Immature natural killer cell (primary cell): ENCODE data around the gene MAP2K6. TPM values are rescaled to one million over a fixed set of nuclear protein-coding genes. Genes with fewer than 3 reads are reported as not detected.

ENCODE experiments used
- DNase-seq, 3 donors: peaks; one replicate each; pipeline ENCODE4 v3.0.0; 2022; ENCODE audit warnings: mixed read lengths in 1 of 3
- H3K27ac Mint-ChIP-seq, 6 donors: one replicate each; pipeline ENCODE4 v1.8.0; 2020; ENCODE audit warnings: mixed read lengths in 6 of 6, mild to moderate bottlenecking in 5 of 6, inconsistent platforms in 4 of 6, moderate library complexity in 3 of 6
- H3K27me3 Mint-ChIP-seq, 3 donors: one replicate each; pipeline ENCODE4 v1.8.0; 2020 to 2021; ENCODE audit warnings: low read depth in 3 of 3, mild to moderate bottlenecking in 3 of 3, mixed read lengths in 3 of 3, moderate library complexity in 3 of 3, inconsistent platforms in 1 of 3
- H3K36me3 Mint-ChIP-seq, 3 donors: one replicate each; pipeline ENCODE4 v1.8.0; 2020; ENCODE audit warnings: mixed read lengths in 3 of 3, inconsistent platforms in 2 of 3, mild to moderate bottlenecking in 2 of 3
- H3K4me1 Mint-ChIP-seq, 2 donors: one replicate each; pipeline ENCODE4 v1.8.0; 2020; ENCODE audit warnings: inconsistent platforms in 2 of 2, mild to moderate bottlenecking in 2 of 2, mixed read lengths in 2 of 2, moderate library complexity in 1 of 2
- H3K4me3 Mint-ChIP-seq, 5 donors: one replicate each; pipeline ENCODE4 v1.8.0; 2020; ENCODE audit warnings: mild to moderate bottlenecking in 5 of 5, mixed read lengths in 5 of 5, inconsistent platforms in 3 of 5, moderate library complexity in 3 of 5
- H3K9me3 Mint-ChIP-seq, 6 donors: one replicate each; pipeline ENCODE4 v1.8.0; 2020; ENCODE audit warnings: mild to moderate bottlenecking in 6 of 6, mixed read lengths in 6 of 6, inconsistent platforms in 4 of 6, moderate library complexity in 3 of 6
- polyA plus RNA-seq, 3 donors: library from polyadenylated mRNA; unstranded; fragments of 300-500 nt; fragmentation: Illumina TruSeq; gene quantifications; one replicate each; pipeline ENCODE4 v1.2.3, GENCODE V29; 2021

Gene MAP2K6
- polyA plus RNA-seq, 3 donors from 2014 or later: 11.6 to 14.5 (median 13.9) TPM

DNA sequence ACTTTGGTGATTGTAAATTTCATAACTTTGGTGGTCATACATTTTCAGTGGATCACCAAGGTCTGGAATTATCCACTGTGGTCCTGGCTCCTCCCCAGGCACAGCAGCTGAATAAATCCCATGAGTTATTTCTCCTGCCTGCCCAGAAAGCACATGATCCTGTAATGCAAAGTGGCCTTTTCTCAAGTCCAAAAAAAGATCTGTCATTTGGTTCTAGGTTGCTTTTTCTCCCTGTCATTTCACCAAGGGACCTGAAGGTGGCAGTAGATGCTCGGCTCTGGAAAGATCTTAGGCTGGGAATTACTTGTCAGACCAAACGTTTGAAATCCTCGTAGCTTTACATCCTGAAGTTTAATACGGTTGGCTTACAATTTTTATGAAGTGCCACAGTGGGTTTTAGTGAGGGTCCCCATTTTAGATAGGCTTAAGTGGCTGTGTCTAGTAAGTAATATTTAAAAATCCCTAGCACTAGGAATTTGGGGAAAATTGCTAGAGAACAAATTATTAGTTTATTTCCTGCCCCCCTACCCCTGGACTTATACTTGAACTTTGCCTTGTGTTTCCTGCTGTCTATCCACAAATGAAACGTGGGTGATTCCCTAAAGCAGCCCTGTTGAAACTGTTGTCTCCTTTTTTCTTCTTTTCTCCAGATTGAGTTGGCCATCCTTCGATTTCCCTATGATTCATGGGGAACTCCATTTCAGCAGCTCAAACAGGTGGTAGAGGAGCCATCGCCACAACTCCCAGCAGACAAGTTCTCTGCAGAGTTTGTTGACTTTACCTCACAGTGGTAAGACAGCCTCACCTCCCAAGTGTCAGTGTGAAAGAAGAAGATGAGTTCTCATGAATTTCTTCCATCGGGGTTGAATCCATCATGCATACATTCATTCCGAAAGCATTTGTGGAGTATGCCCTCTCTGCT is 111.7 kb downstream of the MAP2K6 start:
- no peaks in the 10 kb centered on the region for H3K9me3 Mint-ChIP-seq
- H3K27me3 Mint-ChIP-seq: peaks cover 0 to 7% (median 0%) of the 10 kb centered on the region in 3 donors
- no peak overlapping the region for H3K27ac Mint-ChIP-seq
- H3K4me1 Mint-ChIP-seq: peaks cover 0 to 2% of the 10 kb centered on the region in 2 donors
- no peak for DNase-seq
- no peak overlapping the region for H3K4me3 Mint-ChIP-seq
- peaks cover 22 to 66% (median 36%) of the 10 kb centered on the region in 3 donors for H3K36me3 Mint-ChIP-seq

DNA sequence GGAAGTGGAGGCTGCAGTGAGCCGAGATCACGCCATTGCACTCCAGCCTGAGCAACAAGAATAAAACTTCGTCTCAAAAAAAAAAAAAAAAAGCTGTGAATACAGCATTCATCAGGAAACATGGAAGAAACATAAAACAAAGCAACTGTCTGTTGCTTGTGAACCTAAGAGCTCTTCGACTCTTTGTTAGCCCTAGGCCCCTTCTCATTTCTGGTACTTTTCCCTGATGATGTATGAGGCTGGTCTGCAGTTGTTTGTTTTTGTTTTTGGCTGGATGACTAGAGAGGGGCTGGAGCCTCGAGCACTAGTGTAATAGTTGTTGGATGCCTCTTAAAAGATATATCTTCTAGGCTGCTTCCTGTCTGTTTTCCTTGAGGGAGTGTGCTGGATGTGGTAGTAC is 113.5 kb downstream of the MAP2K6 start:
- Mint-ChIP-seq H3K27ac (no peak overlapping the region), H3K4me3 (no peak overlapping the region), H3K27me3 (peaks cover 0 to 5% (median 0%) of the 10 kb centered on the region in 3 donors), H3K36me3 (peaks cover 25 to 73% (median 44%) of the 10 kb centered on the region in 3 donors), H3K9me3 (no peaks in the 10 kb centered on the region), H3K4me1 (peaks cover 0 to 2% of the 10 kb centered on the region in 2 donors)
- DNase-seq: no peak

DNA sequence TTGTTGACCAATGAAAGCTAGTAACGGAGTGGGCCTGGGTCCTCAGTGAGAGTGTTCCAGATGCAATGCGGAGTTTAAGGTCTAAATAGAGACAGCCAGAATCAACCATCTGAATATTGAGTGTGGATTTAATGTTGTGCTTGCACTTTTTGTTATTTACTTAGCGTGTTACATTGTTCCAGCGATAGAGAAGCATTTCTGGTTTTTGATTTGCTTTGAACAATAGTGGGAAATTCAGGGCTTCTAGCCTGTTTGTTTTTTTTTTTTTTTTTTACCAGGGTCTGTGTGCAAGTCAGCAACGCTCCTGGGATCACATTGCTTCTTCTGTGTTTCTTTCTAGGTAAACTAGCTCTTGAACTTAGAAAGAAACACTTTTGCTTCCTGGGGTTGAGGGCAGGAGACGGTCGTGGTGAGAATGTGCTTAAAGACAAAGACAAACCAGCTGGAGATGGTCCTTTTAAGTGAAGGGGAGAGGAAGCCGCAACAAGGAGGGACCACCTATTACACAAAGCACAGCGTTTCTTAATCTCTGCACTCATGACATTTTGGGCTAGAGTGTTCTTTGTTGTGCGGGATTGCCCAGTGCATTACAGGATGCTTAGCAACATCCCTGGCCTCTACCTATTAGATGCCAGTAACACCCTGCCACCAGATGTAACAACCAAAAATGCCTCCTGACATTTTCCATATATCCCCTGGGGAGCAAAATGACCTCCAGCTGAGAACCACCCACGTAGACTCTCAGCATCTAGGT is 119.2 kb downstream of the MAP2K6 start:
- peaks cover 0 to 4% (median 0%) of the 10 kb centered on the region in 3 donors for H3K27me3 Mint-ChIP-seq
- no peaks in the 10 kb centered on the region for H3K4me1 Mint-ChIP-seq
- no peaks in the 10 kb centered on the region for H3K9me3 Mint-ChIP-seq
- DNase-seq: no peak
- H3K27ac Mint-ChIP-seq: no peak overlapping the region
- H3K36me3 Mint-ChIP-seq: peaks cover 40 to 71% (median 51%) of the 10 kb centered on the region in 3 donors
- no peak overlapping the region for H3K4me3 Mint-ChIP-seq

GRCh38 chr17:69534235-69534621 is 119.7 kb downstream of the MAP2K6 start:
- Mint-ChIP-seq H3K9me3 (no peaks in the 10 kb centered on the region), H3K27ac (no peak overlapping the region)

GRCh38 chr17:69535016-69535570 is 120.6 kb downstream of the MAP2K6 start:
- Mint-ChIP-seq H3K9me3 (no peaks in the 10 kb centered on the region), H3K27me3 (peaks cover 0 to 4% (median 0%) of the 10 kb centered on the region in 3 donors), H3K4me1 (no peaks in the 10 kb centered on the region), H3K36me3 (peaks cover 51 to 75% (median 51%) of the 10 kb centered on the region in 3 donors), H3K4me3 (no peak overlapping the region), H3K27ac (no peak overlapping the region)
- DNase-seq: no peak

More at GRCh38 chr17:69534235-69534621, 119.7 kb downstream of the MAP2K6 start:
- no peak for DNase-seq
- Mint-ChIP-seq H3K4me3 (no peak overlapping the region), H3K27me3 (peaks cover 0 to 4% (median 0%) of the 10 kb centered on the region in 3 donors), H3K4me1 (no peaks in the 10 kb centered on the region), H3K36me3 (peaks cover 43 to 73% (median 51%) of the 10 kb centered on the region in 3 donors)

- Mint-ChIP-seq H3K4me1 (no peaks in the 10 kb centered on the region), H3K4me3 (no peak overlapping the region), H3K36me3 (peaks cover 42 to 84% (median 72%) of the 10 kb centered on the region in 3 donors), H3K27me3 (peaks cover 0 to 2% (median 0%) of the 10 kb centered on the region in 3 donors), H3K9me3 (no peaks in the 10 kb centered on the region), H3K27ac (no peak overlapping the region)
- DNase-seq: no peak
These were observed 124.3 kb downstream of the MAP2K6 start for GRCh38 chr17:69538795-69539194.

DNA sequence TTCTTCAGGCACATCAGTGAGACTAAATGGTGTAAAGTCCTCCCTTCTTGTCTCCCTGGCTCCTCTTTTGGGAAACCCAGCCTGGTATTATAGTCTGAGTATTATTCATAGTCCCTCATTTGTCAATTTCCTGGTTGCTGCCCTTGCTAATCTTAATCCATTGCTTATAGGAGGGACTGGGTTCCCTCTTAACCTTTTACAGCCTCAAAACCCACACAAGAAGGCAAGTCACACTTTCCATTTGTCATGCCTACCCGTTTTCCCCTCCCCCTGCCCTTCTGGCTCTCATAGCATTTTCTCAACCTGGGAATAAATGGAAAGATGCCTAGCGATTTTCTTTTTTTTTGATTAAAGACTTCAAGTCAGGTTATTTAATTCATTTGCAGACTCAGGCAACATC is 124.8 kb downstream of the MAP2K6 start:
- H3K36me3 Mint-ChIP-seq: peaks cover 42 to 84% (median 72%) of the 10 kb centered on the region in 3 donors
- H3K27me3 Mint-ChIP-seq: peaks cover 0 to 2% (median 0%) of the 10 kb centered on the region in 3 donors
- no peaks in the 10 kb centered on the region for H3K4me1 Mint-ChIP-seq
- H3K4me3 Mint-ChIP-seq: no peak overlapping the region
- DNase-seq: no peak
- H3K9me3 Mint-ChIP-seq: no peaks in the 10 kb centered on the region
- H3K27ac Mint-ChIP-seq: no peak overlapping the region

- Mint-ChIP-seq H3K9me3 (no peaks in the 10 kb centered on the region), H3K27ac (no peak overlapping the region), H3K27me3 (peaks cover 0 to 2% (median 0%) of the 10 kb centered on the region in 3 donors), H3K4me1 (no peaks in the 10 kb centered on the region), H3K36me3 (peaks cover 39 to 85% (median 71%) of the 10 kb centered on the region in 3 donors), H3K4me3 (no peak overlapping the region)
- DNase-seq: no peak
These were observed 125.4 kb downstream of the MAP2K6 start for GRCh38 chr17:69539781-69540319.

DNA sequence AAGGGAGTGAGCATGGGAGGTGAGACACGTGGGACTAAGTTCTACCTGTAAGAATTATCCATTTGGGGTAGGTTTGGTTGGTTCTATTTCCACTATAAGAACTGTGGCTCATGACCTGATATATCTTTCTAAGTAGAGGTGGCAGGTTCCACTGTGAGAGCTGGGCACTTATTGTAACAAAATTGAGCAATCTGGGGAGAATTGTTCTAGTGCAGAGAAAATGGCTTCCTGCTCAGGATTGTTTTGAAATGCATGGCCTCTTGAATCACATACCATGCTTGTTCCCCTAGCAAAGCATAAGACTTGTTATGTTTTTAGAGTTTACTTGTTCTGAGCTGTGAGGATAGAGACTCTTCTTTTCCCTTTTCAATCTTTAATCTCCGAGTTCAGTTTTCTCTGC is 125.9 kb downstream of the MAP2K6 start:
- peaks cover 36 to 83% (median 68%) of the 10 kb centered on the region in 3 donors for H3K36me3 Mint-ChIP-seq
- H3K9me3 Mint-ChIP-seq: no peaks in the 10 kb centered on the region
- no peak overlapping the region for H3K27ac Mint-ChIP-seq
- DNase-seq: no peak
- H3K4me3 Mint-ChIP-seq: no peak overlapping the region
- no peaks in the 10 kb centered on the region for H3K4me1 Mint-ChIP-seq
- H3K27me3 Mint-ChIP-seq: peaks cover 0 to 2% (median 0%) of the 10 kb centered on the region in 3 donors

DNA sequence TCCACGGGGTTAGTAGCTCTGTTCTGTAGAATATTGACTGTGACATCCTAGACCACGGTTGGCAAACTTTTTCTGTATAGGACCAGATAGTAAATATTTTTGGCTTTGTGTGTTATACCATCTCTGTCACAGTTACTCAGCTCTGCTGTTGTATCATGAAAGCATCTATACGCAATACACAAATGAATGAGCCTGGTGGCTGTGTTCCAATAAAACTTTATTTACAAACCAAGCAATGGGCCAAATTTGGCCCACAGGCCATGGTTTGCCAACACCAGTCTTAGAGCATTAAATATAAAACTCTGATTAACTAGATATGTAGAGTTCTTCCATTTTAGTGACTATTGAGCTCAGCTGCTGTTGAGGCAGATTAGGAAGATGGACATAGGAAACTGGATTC is 132.7 kb downstream of the MAP2K6 start:
- no peaks in the 10 kb centered on the region for H3K27me3 Mint-ChIP-seq
- H3K36me3 Mint-ChIP-seq: peaks cover 27 to 48% (median 44%) of the 10 kb centered on the region in 3 donors
- DNase-seq: no peak
- no peak overlapping the region for H3K4me3 Mint-ChIP-seq
- H3K27ac Mint-ChIP-seq: no peak overlapping the region
- H3K9me3 Mint-ChIP-seq: peaks cover 0 to 2% (median 0%) of the 10 kb centered on the region in 6 donors
- H3K4me1 Mint-ChIP-seq: no peaks in the 10 kb centered on the region

DNA sequence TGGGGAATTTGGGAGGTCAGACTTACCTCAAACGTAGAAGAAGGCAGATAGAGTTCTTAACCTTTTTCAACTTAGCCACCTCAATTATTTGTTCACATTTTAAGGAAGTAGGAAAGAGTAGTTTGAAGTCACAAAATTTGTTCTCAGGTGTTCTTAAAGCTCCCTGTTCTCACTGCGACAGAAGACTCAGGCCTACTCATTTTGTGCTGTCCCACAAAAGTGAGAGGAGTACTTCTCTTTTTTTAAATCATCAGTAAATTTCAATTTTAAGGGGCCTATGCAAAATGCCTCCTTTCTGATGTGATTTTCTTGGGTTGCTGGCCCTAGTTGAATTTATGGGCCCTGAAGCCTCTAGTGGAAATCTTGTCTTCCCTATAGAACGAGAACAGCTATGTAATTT is 133.4 kb downstream of the MAP2K6 start:
- Mint-ChIP-seq H3K27ac (no peak overlapping the region), H3K9me3 (peaks cover 0 to 2% (median 0%) of the 10 kb centered on the region in 6 donors), H3K4me3 (no peak overlapping the region), H3K36me3 (peaks cover 32 to 41% (median 40%) of the 10 kb centered on the region in 3 donors), H3K4me1 (no peaks in the 10 kb centered on the region), H3K27me3 (no peaks in the 10 kb centered on the region)
- no peak for DNase-seq

GRCh38 chr17:69551212-69552010 is 136.9 kb downstream of the MAP2K6 start:
- DNase-seq: no peak
- Mint-ChIP-seq H3K27me3 (peaks cover 0 to 2% (median 2%) of the 10 kb centered on the region in 3 donors), H3K27ac (no peak overlapping the region), H3K4me3 (no peak overlapping the region), H3K36me3 (peaks cover 21 to 30% (median 28%) of the 10 kb centered on the region in 3 donors), H3K4me1 (no peaks in the 10 kb centered on the region), H3K9me3 (peaks cover 0 to 2% (median 0%) of the 10 kb centered on the region in 6 donors)
